WTC11 (cell line): ENCODE results near the gene BCL7A. TPM values are rescaled to one million over a fixed set of nuclear protein-coding genes. Genes with fewer than 3 reads are reported as not detected.

Experiments
- ATAC-seq: fragments of 200-7000 bp; cut with Tn5 transposase; 2 replicates; pipeline ENCODE4 v1.10.0; 2021; ENCODE audit warnings: mild to moderate bottlenecking, moderate library complexity
- CTCF ChIA-PET: fragments of 300-600 bp; sonication (Branson Sonifier 250); formaldehyde crosslinking; loops from one replicate; lab custom pipeline; 2021; ENCODE audit warnings: antibody characterized with exemption; lab: Charles Lee
- POLR2A ChIA-PET: fragments of 350-600 bp; sonication (Branson Sonifier 250); formaldehyde crosslinking; loops from one replicate; lab custom pipeline; 2021; ENCODE audit warnings: antibody characterized with exemption; lab: Charles Lee
- DNase-seq: peaks from one replicate; pipeline ENCODE4 v3.0.0; 2021; ENCODE audit warnings: low spot score
- H3K27ac Mint-ChIP-seq: 2 replicates; pipeline ENCODE4 v1.8.0; 2021; ENCODE audit warnings: mixed read lengths
- H3K27me3 Mint-ChIP-seq: 2 replicates; pipeline ENCODE4 v1.8.0; 2021; ENCODE audit warnings: low read depth, mild to moderate bottlenecking, moderate library complexity, mixed read lengths
- H3K36me3 Mint-ChIP-seq: 2 replicates; pipeline ENCODE4 v1.8.0; 2021; ENCODE audit warnings: mixed read lengths
- H3K4me1 Mint-ChIP-seq: 2 replicates; pipeline ENCODE4 v1.8.0; 2022; ENCODE audit warnings: mixed read lengths
- H3K4me3 Mint-ChIP-seq: 2 replicates; pipeline ENCODE4 v1.8.0; 2021; ENCODE audit warnings: mild to moderate bottlenecking, moderate library complexity, mixed read lengths
- H3K9me3 Mint-ChIP-seq: 2 replicates; pipeline ENCODE4 v1.8.0; 2021; ENCODE audit warnings: mixed read lengths
- CBFB ChIP-seq: sonication (generic); formaldehyde crosslinking; IDR thresholded peaks from 2 replicates; pipeline ENCODE4 v1.8.1; 2022; ENCODE audit warnings: mild to moderate bottlenecking, low read depth, missing genetic modification reagents
- E2F1 ChIP-seq: sonication (generic); formaldehyde crosslinking; IDR thresholded peaks from 2 replicates; pipeline ENCODE4 v1.8.0; 2022; ENCODE audit warnings: mild to moderate bottlenecking, missing genetic modification reagents
- ESRRA ChIP-seq: sonication (generic); formaldehyde crosslinking; IDR thresholded peaks from 2 replicates; pipeline ENCODE4 v1.8.1; 2022; ENCODE audit warnings: mild to moderate bottlenecking, missing genetic modification reagents, borderline replicate concordance
- IRF1 ChIP-seq: sonication (generic); formaldehyde crosslinking; IDR thresholded peaks from 2 replicates; pipeline ENCODE4 v1.8.0; 2023; ENCODE audit warnings: missing genetic modification reagents
- MYBL2 ChIP-seq: sonication (generic); formaldehyde crosslinking; IDR thresholded peaks from 2 replicates; pipeline ENCODE4 v1.8.1; 2023; ENCODE audit warnings: mild to moderate bottlenecking, moderate library complexity, missing genetic modification reagents
- NFYB ChIP-seq: sonication (generic); formaldehyde crosslinking; conservative IDR thresholded peaks from 2 replicates; pipeline ENCODE4 v1.8.0; 2022; ENCODE audit warnings: low read depth, missing genetic modification reagents
- PRDM15 ChIP-seq: sonication (generic); formaldehyde crosslinking; IDR thresholded peaks from 2 replicates; pipeline ENCODE4 v1.8.0; 2022; ENCODE audit warnings: missing genetic modification reagents
- PRRX2 ChIP-seq: fragments of 250-450 bp; sonication (Bioruptor Pico); IDR thresholded peaks from 2 replicates; pipeline ENCODE4 v1.8.0; 2021; ENCODE audit warnings: mild to moderate bottlenecking
- TEAD1 ChIP-seq: sonication (generic); formaldehyde crosslinking; IDR thresholded peaks from 2 replicates; pipeline ENCODE4 v1.8.0; 2022; ENCODE audit warnings: mild to moderate bottlenecking, missing genetic modification reagents
- ZNF121 ChIP-seq: sonication (generic); formaldehyde crosslinking; IDR thresholded peaks from 2 replicates; pipeline ENCODE4 v1.8.0; 2023; ENCODE audit warnings: missing genetic modification reagents
- ZNF138 ChIP-seq: sonication (generic); formaldehyde crosslinking; conservative IDR thresholded peaks from 2 replicates; pipeline ENCODE4 v1.8.1; 2022; ENCODE audit warnings: mild to moderate bottlenecking, moderate library complexity, missing genetic modification reagents
- ZNF219 ChIP-seq: sonication (generic); formaldehyde crosslinking; IDR thresholded peaks from 2 replicates; pipeline ENCODE4 v1.8.0; 2023; ENCODE audit warnings: missing genetic modification reagents, mild to moderate bottlenecking, borderline replicate concordance
- ZNF263 ChIP-seq: sonication (generic); formaldehyde crosslinking; IDR thresholded peaks from 2 replicates; pipeline ENCODE4 v1.8.1; 2022; ENCODE audit warnings: low read depth, mild to moderate bottlenecking, moderate library complexity, missing genetic modification reagents
- ZNF281 ChIP-seq: sonication (generic); formaldehyde crosslinking; IDR thresholded peaks from 2 replicates; pipeline ENCODE4 v1.8.0; 2023; ENCODE audit warnings: mild to moderate bottlenecking, missing genetic modification reagents
- ZNF317 ChIP-seq: sonication (generic); formaldehyde crosslinking; IDR thresholded peaks from 2 replicates; pipeline ENCODE4 v1.8.1; 2023; ENCODE audit warnings: low read depth, mild to moderate bottlenecking, moderate library complexity, missing genetic modification reagents, borderline replicate concordance
- ZNF425 ChIP-seq: fragments of 250-450 bp; sonication (Bioruptor Pico); conservative IDR thresholded peaks from 2 replicates; pipeline ENCODE4 v1.9.0; 2021; ENCODE audit warnings: mild to moderate bottlenecking
- ZSCAN18 ChIP-seq: fragments of 250-450 bp; sonication (Bioruptor Pico); IDR thresholded peaks from 2 replicates; pipeline ENCODE4 v2.1.2; 2022; ENCODE audit warnings: mild to moderate bottlenecking, moderate library complexity
- total RNA-seq: library from RNA; stranded (reverse); gene quantifications from 3 replicates; pipeline ENCODE4 v1.2.3, GENCODE V29; 2021
- TF ChIP-seq, protein P1 (sequence below): sonication (generic); formaldehyde crosslinking; IDR thresholded peaks from 2 replicates; pipeline ENCODE4 v1.8.1; 2023; ENCODE audit warnings: mild to moderate bottlenecking, missing genetic modification reagents
- TF ChIP-seq, protein P2 (sequence below): sonication (generic); formaldehyde crosslinking; conservative IDR thresholded peaks from 2 replicates; pipeline ENCODE4 v1.8.1; 2022; ENCODE audit warnings: mild to moderate bottlenecking, missing genetic modification reagents

The BCL7A gene
- total RNA-seq, 1 experiment from 2014 or later: 19.7 TPM

- peaks cover 8% of the 10 kb centered on the region for H3K27me3 Mint-ChIP-seq
- ATAC-seq (peak; percentile 74), DNase-seq (peak; percentile 91)
- peak within 1 kb of the TSS; percentile 87 for H3K4me3 Mint-ChIP-seq
- H3K36me3 Mint-ChIP-seq: 0 out of 2 replicates have a peak, but pooled peaks cover 2% of the 10 kb centered on the region
- peaks cover 31% of the 10 kb centered on the region for H3K4me1 Mint-ChIP-seq
- ChIA-PET POLR2A (interaction anchor here (1.5 kb wide), 2 partner anchors 15 to 251 kb away, joined by 3 to 8 read pairs; no protein-coding TSS in a partner anchor), CTCF (interaction anchor here (0.7 to 3.4 kb wide), 8 partner anchors 9 to 190 kb away, joined by 3 to 12 read pairs (median 6); partner anchors contain the start of genes CFAP251 and PSMD9)
- H3K9me3 Mint-ChIP-seq: no peaks in the 10 kb centered on the region
- no peak within 1 kb of the TSS for H3K27ac Mint-ChIP-seq
- TF ChIP-seq IRF1 (CRISPR knock-in tag) (no peak), ZNF219 (CRISPR knock-in tag) (no peak), TEAD1 (CRISPR knock-in tag) (peak; percentile 23; the same call in 1 of the 2 replicates), ZNF425 (CRISPR knock-in tag) (no peak), ZNF138 (CRISPR knock-in tag) (no peak), ZNF121 (CRISPR knock-in tag) (peak; percentile 62; the same call in 1 of the 2 replicates), NFYB (CRISPR knock-in tag) (peak; percentile 50; the same call in 1 of the 2 replicates), ZNF317 (CRISPR knock-in tag) (no peak), ZSCAN18 (CRISPR knock-in tag) (no peak), E2F1 (CRISPR knock-in tag) (no peak; the same call in 1 of the 2 replicates), PRRX2 (CRISPR knock-in tag) (no peak), PRDM15 (CRISPR knock-in tag) (no peak), MYBL2 (CRISPR knock-in tag) (no peak; the same call in 1 of the 2 replicates), CBFB (CRISPR knock-in tag) (no peak), ZNF281 (CRISPR knock-in tag) (no peak), ESRRA (CRISPR knock-in tag) (0 out of 2 replicates have a peak, but pooled peaks have one; percentile 56), ZNF263 (0 out of 2 replicates have a peak, but pooled peaks have one; percentile 27)
- TF ChIP-seq, protein P1, sequence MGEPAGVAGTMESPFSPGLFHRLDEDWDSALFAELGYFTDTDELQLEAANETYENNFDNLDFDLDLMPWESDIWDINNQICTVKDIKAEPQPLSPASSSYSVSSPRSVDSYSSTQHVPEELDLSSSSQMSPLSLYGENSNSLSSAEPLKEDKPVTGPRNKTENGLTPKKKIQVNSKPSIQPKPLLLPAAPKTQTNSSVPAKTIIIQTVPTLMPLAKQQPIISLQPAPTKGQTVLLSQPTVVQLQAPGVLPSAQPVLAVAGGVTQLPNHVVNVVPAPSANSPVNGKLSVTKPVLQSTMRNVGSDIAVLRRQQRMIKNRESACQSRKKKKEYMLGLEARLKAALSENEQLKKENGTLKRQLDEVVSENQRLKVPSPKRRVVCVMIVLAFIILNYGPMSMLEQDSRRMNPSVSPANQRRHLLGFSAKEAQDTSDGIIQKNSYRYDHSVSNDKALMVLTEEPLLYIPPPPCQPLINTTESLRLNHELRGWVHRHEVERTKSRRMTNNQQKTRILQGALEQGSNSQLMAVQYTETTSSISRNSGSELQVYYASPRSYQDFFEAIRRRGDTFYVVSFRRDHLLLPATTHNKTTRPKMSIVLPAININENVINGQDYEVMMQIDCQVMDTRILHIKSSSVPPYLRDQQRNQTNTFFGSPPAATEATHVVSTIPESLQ: no peak
- TF ChIP-seq, protein P2, sequence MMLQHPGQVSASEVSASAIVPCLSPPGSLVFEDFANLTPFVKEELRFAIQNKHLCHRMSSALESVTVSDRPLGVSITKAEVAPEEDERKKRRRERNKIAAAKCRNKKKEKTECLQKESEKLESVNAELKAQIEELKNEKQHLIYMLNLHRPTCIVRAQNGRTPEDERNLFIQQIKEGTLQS (CRISPR knock-in tag): no peak
Observed at GRCh38 chr12:122078141-122079032, 56.7 kb downstream of the BCL7A start, which contains the start of gene MLXIP. Gene MLXIP, plus strand, starts transcription at chr12:122078756. Its CDS starts 98 bp downstream, at chr12:122078854.
